GM19372 (cell line): Measurements from ENCODE around the gene PIK3C2G.

ENCODE experiments used
- ATAC-seq: cut with Tn5 transposase; IDR thresholded peaks from one replicate; pipeline ENCODE4 v1.9.1; 2021; ENCODE audit warnings: mild to moderate bottlenecking, low read depth, moderate library complexity; ENCODE audit not compliant: unreplicated experiment

Gene PIK3C2G

DNA sequence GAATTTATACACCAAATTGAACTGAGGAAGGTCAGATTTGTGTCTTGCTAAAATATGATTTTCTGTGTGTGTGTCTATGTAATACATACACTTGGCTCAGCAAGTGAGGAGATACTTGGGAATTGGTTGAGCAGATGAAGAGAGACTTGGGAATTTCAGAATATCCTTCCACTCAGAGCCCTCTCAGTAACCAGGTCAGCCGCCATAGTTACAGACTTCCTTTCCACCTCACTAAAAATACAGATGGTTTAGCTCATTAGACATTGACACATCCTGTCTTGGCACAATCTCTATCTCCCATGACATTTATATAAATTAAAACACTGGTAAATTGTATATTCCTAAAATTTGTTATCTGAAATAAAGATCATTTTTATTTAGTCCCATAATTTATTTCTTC is 15.9 kb downstream of the PIK3C2G start:
- no peak for ATAC-seq

DNA sequence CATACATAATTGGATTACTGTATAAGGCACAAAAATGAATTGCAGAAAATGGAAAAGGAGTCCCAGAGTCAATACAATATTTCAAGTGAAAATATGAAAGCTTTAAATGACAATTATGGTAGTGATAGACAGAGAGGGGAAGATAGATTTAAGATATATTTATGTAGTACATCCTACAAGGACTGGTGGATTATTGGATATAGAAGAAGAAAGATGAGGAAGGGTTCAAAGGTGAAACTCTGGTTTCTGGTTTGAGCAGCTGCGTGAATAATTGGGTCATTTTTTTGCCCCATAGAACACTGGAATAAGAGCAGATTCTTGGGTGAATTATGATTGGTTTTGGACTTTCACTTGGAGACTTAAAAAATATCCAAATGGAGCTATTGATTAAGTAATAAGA is 19.4 kb downstream of the PIK3C2G start:
- ATAC-seq = no peak

DNA sequence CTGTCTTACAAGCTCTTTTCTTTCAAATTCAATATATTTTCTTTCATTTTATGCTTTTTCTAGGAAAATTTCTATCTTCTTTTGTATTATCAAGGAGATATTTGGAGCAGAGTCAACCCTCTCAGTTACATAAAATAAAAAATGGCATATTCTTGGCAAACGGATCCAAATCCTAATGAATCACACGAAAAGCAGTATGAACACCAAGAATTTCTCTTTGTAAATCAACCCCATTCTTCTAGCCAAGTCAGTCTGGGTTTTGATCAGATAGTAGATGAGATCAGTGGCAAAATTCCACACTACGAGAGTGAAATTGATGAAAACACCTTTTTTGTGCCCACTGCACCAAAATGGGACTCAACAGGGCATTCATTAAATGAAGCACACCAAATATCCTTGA is 20.6 kb downstream of the PIK3C2G start:
- ATAC-seq = no peak

DNA sequence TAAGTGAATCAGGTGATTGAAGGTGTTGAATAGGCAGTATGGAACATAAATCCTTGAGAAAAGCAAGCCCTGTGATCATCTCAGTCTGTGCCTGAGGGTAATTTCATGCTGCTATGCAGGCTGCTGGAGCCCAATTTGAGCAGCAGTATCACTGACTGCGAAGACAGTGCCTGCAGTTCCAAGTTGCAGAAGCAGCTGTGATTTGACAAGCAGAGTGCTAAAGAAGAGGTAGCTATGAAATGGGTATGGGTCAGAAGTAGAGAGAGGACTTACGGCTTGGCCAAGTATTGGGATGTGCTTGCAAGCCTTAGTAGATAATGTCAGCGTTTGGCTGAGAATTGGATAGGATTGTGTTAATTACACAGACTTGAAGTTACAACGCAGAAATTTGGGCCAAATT is 22.5 kb downstream of the PIK3C2G start:
- ATAC-seq = no peak

- no peak for ATAC-seq
These were observed 23.1 kb downstream of the PIK3C2G start for GRCh38 chr12:18284386-18284785.

GRCh38 chr12:18285161-18285560 is 23.8 kb downstream of the PIK3C2G start:
- no peak for ATAC-seq

GRCh38 chr12:18290386-18290785 is 29.1 kb downstream of the PIK3C2G start:
- no peak for ATAC-seq

GRCh38 chr12:18294889-18295288 is 33.6 kb downstream of the PIK3C2G start:
- no peak for ATAC-seq

- no peak for ATAC-seq
These were observed 35.0 kb downstream of the PIK3C2G start for GRCh38 chr12:18296201-18296908.

DNA sequence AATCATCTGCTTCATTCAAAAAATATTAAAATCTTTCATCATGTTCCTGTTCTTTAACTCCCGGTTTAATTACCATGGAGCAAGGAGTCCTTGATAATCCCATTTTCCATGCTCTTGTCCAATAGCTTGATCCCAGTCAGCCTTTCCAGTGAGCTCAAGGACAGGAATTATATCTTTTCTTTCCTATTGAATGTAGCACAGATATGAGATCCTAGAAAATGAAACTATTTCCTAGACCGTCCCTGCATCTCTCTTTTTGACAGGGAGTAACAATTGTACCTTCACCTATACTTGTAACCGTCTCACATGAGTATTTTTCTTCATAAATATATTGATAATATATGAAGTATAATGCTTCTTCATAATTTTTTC is 35.6 kb downstream of the PIK3C2G start:
- no peak for ATAC-seq

DNA sequence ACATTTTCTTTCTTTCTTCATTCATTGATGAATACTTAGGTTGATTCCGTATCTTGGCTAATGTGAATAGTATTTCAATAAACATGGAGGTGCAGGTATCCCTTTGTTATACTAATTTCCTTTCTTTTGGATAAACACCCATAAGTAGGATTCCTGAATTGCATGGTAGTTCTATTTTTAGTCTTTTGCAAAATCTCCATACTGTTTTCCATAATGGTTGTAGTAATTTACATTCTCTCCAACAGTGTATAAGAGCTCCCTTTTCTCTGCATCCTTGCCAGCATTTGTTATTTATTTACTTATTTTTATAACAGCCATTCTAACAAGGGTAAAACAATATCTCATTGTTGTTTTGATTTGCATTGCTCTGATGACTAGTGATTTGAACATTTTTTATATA is 36.6 kb downstream of the PIK3C2G start:
- ATAC-seq = no peak

- no peak for ATAC-seq
These were observed 41.6 kb downstream of the PIK3C2G start for GRCh38 chr12:18302809-18303430.

DNA sequence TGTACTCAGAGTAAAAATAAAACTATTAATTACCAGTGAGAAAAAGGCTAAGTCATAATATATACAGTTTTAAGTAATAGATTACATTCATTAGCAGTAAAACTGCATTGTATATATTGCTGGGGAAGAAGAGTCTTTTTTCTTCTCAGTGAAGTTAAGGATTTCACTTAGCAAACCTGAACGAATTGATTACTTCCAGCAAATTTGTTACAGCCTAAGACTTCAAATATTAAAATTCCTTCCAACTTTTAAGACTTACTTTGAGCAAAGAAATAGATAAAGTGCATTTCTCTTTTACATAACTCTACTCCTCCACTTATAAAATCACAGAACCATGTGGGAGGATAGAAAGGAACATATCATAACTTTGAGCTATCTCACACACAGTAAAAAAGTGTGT is 43.3 kb downstream of the PIK3C2G start:
- ATAC-seq = no peak

DNA sequence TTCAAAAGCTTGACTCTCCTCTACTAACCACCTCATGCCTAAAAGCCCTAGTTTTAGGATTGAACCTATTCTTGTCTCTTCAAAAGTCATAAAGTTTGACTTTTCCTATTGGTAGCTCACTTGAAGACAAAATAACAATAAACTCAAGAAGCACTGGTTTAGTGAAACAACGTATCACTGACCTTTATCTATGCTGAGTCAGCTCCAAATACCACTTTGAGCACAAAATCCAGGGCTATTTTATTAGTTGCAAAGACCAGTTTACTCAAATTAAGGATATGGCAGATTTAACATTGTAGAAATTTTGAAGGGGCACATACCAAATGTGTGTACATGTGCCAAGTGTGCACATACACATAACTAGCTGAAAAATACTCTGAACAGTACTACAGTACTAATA is 45.0 kb downstream of the PIK3C2G start:
- ATAC-seq = no peak

- ATAC-seq = no peak
These were observed 52.0 kb downstream of the PIK3C2G start for GRCh38 chr12:18313306-18313705.

- no peak for ATAC-seq
These were observed 58.8 kb downstream of the PIK3C2G start for GRCh38 chr12:18320036-18320617.

DNA sequence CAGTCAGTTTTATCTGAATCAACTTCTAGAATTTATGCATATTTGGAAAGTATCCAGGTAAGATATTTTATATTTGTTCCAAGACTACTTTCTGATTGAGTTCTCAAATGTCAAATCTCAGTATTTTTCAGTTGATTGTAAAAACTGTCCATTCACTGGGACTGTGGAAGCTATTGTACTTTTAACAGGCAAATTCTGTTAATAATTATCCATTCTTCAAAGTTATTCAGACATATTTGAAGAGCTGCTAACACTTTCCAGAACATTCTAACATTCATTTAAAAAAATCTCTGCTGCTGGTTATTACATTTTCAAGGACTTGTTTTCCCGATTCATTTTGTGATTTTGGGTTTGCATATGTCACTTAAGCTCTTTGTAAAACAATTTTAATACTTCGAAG is 59.7 kb downstream of the PIK3C2G start:
- ATAC-seq = no peak

- no peak for ATAC-seq
These were observed 61.8 kb downstream of the PIK3C2G start for GRCh38 chr12:18323159-18323558.

DNA sequence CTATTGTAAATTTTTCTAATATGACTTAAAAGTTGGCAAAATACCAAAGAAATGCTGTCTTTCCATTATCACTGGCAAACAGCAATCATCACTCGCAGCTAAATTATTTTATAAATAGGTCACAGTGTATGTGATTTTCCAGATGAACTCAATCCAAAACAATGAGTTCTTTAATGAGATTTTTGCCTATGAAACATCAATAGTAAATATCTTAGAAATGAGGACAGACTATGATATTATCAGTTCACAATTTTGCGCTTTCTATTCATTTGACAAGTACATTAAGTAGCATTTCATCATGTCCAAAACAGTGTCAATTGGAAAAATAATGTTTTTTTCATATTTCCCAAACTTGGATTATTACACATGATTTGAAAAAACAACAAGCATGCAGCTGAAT is 65.7 kb downstream of the PIK3C2G start:
- no peak for ATAC-seq

DNA sequence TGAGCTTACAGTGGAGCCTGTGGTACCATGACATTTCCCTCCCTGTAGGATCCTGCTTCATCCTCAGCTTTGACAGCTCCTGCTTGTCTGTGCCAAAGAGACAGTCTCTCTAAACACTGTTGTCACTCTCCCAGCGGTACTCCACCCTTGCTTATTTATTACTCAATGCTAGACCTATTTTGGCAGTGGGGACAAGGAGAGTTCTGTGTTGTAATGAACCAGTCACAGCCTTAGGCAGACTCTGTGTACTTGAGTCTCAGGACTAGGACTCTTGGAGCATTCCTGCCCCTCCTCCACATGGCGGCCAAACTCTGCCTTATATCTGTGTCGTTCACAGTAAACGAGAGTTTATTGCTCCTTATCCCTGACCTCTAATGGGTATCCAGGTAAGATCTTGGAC is 70.9 kb downstream of the PIK3C2G start:
- no peak for ATAC-seq

- ATAC-seq = no peak
These were observed 78.3 kb downstream of the PIK3C2G start for GRCh38 chr12:18339633-18340032.

DNA sequence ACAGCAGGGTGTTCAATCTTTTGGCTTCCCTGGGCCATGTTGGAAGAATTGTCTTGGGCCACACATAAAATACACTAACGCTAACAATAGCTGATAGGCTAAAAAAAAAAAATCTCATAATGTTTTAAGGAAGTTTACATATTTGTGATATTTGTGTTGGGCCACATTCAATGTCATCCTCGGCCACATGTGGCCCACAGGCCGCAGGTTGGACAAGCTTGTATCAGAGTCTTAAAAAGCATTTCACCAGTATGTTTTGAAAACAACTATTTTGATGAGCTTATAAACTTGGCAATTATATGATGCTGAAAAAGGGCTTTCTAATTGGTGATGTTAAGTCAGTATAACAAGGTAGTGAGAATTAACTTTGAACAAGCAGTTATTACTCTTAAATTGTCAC is 78.9 kb downstream of the PIK3C2G start:
- no peak for ATAC-seq
